ENCODE results near the gene MAPKAP1.

DNA sequence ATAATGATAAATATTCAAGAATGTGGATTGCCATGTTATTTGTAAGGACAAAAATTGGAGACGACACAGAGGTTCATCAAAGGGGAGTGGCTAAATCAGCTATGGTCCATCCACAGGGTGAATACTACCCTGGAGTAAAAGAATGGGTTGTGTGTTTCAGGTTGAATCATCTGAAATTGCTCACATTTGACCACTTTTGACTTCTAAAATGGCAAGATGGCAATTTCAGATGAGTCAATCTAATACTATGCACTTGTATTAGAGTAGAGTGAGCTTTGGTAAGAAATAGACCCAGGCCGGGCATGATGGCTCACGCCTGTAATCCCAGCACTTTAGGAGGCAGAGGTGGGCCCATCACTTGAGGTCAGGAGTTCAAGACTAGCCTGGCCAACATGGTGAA, 313.6 kb downstream of the MAPKAP1 start:
- no peak for TF ChIP-seq POLR2A (IDR thresholded peaks at IDR 0.05; ENCODE audit: low read length)
- TF ChIP-seq GATA1 (IDR thresholded peaks at IDR 0.05; ENCODE audit: low read depth, low read length) = no peak
